Fibroblast of the aortic adventitia (primary cell): ENCODE measurements around the gene OSR1. TPM values are rescaled to one million over a fixed set of nuclear protein-coding genes. Genes with fewer than 3 reads are reported as not detected.

ENCODE experiments used
- DNase-seq: peaks from one replicate; pipeline ENCODE4 v3.0.0-alpha.2; 2010; ENCODE audit warnings: low read depth
- H3K4me3 ChIP-seq: 2 replicates; pipeline ENCODE4 v1.5.1; 2011; ENCODE audit warnings: low read depth, mild to moderate bottlenecking, control low read depth, low read length, moderate library complexity
- CTCF ChIP-seq: IDR thresholded peaks from 2 replicates; pipeline ENCODE4 v1.5.1; 2011; ENCODE audit warnings: mild to moderate bottlenecking, low read length, control low read depth, inconsistent platforms; ENCODE audit not compliant: insufficient read depth
- total RNA-seq: library from RNA; depleted of rRNA; stranded (reverse); fragments of >200 nt; gene quantifications from 2 replicates; pipeline ENCODE4 v1.2.3, GENCODE V29; 2012; ENCODE audit warnings: low replicate concordance

Gene OSR1
- total RNA-seq, 1 donor, result 117 TPM

GRCh38 chr2:19337202-19337601 lies 21.2 kb downstream of the OSR1 start:
- no peak for TF ChIP-seq CTCF
- H3K4me3 ChIP-seq, result no peak overlapping the region
- DNase-seq, result no peak

GRCh38 chr2:19336781-19337180 lies 21.6 kb downstream of the OSR1 start:
- H3K4me3 ChIP-seq, result no peak overlapping the region
- DNase-seq, result no peak
- no peak for TF ChIP-seq CTCF

GRCh38 chr2:19332503-19332902 lies 25.9 kb downstream of the OSR1 start:
- H3K4me3 ChIP-seq, result no peak overlapping the region
- no peak for DNase-seq
- TF ChIP-seq CTCF, result no peak

GRCh38 chr2:19331450-19331849 lies 27.0 kb downstream of the OSR1 start:
- DNase-seq, result no peak
- H3K4me3 ChIP-seq, result no peak overlapping the region
- TF ChIP-seq CTCF, result no peak

- no peak for DNase-seq
- H3K4me3 ChIP-seq, result no peak overlapping the region
- no peak for TF ChIP-seq CTCF
Observed at GRCh38 chr2:19330436-19330835, 28.0 kb downstream of the OSR1 start.

GRCh38 chr2:19329445-19329844 lies 29.0 kb downstream of the OSR1 start:
- no peak for TF ChIP-seq CTCF
- no peak overlapping the region for H3K4me3 ChIP-seq
- no peak for DNase-seq

GRCh38 chr2:19327496-19327895 lies 30.9 kb downstream of the OSR1 start:
- no peak overlapping the region for H3K4me3 ChIP-seq
- no peak for DNase-seq
- no peak for TF ChIP-seq CTCF
